Fibroblast of the aortic adventitia (primary cell): Measurements from ENCODE around the gene PIK3IP1. TPM values are rescaled to one million over a fixed set of nuclear protein-coding genes. Genes with fewer than 3 reads are reported as not detected.

Source experiments
- DNase-seq: peaks from one replicate; pipeline ENCODE4 v3.0.0-alpha.2; 2010; ENCODE audit warnings: low read depth
- H3K4me3 ChIP-seq: 2 replicates; pipeline ENCODE4 v1.5.1; 2011; ENCODE audit warnings: low read depth, mild to moderate bottlenecking, control low read depth, low read length, moderate library complexity
- CTCF ChIP-seq: IDR thresholded peaks from 2 replicates; pipeline ENCODE4 v1.5.1; 2011; ENCODE audit warnings: mild to moderate bottlenecking, low read length, control low read depth, inconsistent platforms; ENCODE audit not compliant: insufficient read depth
- total RNA-seq: library from RNA; depleted of rRNA; stranded (reverse); fragments of >200 nt; gene quantifications from 2 replicates; pipeline ENCODE4 v1.2.3, GENCODE V29; 2012; ENCODE audit warnings: low replicate concordance

PIK3IP1 gene
- total RNA-seq, 1 donor: 13.2 TPM

- no peak for TF ChIP-seq CTCF
- no peak for DNase-seq
- no peak overlapping the region for H3K4me3 ChIP-seq
Measured at GRCh38 chr22:31269892-31270579, 22.3 kb downstream of the PIK3IP1 start.

- no peak overlapping the region for H3K4me3 ChIP-seq
- DNase-seq: no peak
- no peak for TF ChIP-seq CTCF
Measured at GRCh38 chr22:31268281-31268680, 24.0 kb downstream of the PIK3IP1 start.

GRCh38 chr22:31263896-31264640 lies 28.2 kb downstream of the PIK3IP1 start:
- no peak overlapping the region for H3K4me3 ChIP-seq
- DNase-seq: no peak
- TF ChIP-seq CTCF: no peak

- no peak for DNase-seq
- no peak overlapping the region for H3K4me3 ChIP-seq
- no peak for TF ChIP-seq CTCF
Measured at GRCh38 chr22:31262312-31263133, 29.8 kb downstream of the PIK3IP1 start.

- H3K4me3 ChIP-seq: no peak overlapping the region
- no peak for DNase-seq
- TF ChIP-seq CTCF: no peak
Measured at GRCh38 chr22:31260474-31260856, 31.8 kb downstream of the PIK3IP1 start.

- no peak for DNase-seq
- TF ChIP-seq CTCF: no peak
- no peak overlapping the region for H3K4me3 ChIP-seq
Measured at GRCh38 chr22:31259798-31260473, 32.4 kb downstream of the PIK3IP1 start.
